Stimulated activated CD4-positive, alpha-beta T cell treated with anti-CD3 and anti-CD28 coated beads, Interleukin-1b, Interleukin-23, amount 100 ng/mL, for 1 hour (primary cell): ENCODE results near the gene SNTG2.
"Not testable (repeated sequence)": the region's sequence is repeated elsewhere in the genome, so short reads cannot be mapped to it uniquely, and the experiment has no call there.

Experiments used
- DNase-seq, 2 donors: peaks; one replicate each; pipeline ENCODE4 v3.0.0-alpha.2; 2020; ENCODE audit warnings: low read depth in 2 of 2

SNTG2 gene

DNA sequence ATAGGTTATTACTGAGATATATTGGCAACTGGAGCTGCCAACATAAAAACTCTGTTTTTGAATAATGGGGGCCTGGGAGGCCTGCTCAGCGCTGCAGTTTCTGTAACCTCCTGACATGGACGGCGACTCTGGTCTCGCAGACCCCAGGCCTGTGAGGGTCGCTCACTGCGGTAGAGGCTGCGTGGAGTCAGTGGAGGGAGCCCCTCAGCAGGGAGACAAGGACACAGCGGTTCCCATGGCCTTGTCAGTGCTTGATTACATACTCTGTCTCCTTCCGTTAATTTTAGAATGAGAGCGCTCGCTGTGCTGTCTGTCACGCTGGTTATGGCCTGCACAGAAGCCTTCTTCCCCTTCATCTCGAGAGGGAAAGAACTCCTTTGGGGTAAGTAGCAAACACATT lies 463.5 kb downstream of the SNTG2 start:
- no peak for DNase-seq

DNA sequence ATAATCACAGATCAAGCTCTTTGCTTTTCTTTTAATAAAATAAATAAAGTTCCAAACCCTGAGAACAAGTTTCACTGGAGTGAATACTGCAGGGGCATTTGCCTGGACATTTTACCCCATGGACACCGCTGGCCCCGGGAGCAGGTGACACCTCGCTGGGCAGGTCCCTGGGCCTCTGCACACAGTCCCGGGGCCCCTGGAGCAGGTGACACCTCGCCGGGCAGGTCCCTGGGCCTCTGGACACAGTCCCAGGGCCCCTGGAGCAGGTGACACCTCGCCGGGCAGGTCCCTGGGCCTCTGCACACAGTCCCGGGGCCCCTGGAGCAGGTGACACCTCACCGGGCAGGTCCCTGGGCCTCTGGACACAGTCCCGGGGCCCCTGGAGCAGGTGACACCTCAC lies 464.3 kb downstream of the SNTG2 start:
- DNase-seq: not testable (repeated sequence)

- DNase-seq: no peak
Observed at GRCh38 chr2:1415501-1415900, 464.9 kb downstream of the SNTG2 start.
